DMS53 treated with DMSO at 0.1 percent for 48 hours (cell line): ENCODE measurements around the gene RPS6KA5.
"Not testable (repeated sequence)": the region's sequence is repeated elsewhere in the genome, so short reads cannot be mapped to it uniquely, and the experiment has no call there.

Experiments used
- DNase-seq: peaks from one replicate; lab custom pipeline; 2025; ENCODE audit not compliant: unreplicated experiment; lab: John Stamatoyannopoulos, UW

Gene RPS6KA5

GRCh38 chr14:91060351-91061055 is at the start of gene RPS6KA5:
Gene RPS6KA5 (minus strand): TSS chr14:91060641. CDS start chr14:91060434, 207 bp downstream.
- DNase-seq = peak; percentile 98

- DNase-seq = no peak
These were observed 48.6 kb upstream of the RPS6KA5 start for GRCh38 chr14:91108941-91109611.

- no peak for DNase-seq
These were observed 42.7 kb upstream of the RPS6KA5 start for GRCh38 chr14:91103116-91103515.

GRCh38 chr14:91100102-91100501 is 39.7 kb upstream of the RPS6KA5 start:
- DNase-seq = no peak

DNA sequence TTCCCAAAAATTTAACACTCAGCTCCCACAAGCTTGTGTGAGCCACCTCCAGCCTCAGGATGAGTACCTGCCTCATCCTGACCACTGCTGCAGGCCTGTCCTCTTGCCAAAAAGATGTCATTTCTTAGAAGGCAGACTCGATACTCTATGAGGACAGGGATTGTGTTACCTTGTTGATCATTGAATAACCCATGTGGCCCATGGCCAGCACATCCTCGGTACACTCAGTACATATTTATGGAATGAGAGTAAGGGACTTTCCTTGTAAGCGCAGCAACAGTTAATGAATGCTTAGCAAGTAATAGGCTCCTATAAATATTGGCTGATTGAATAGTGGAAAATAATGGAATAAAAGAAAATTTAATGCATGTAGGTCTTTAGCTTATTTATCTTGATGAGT is 38.1 kb upstream of the RPS6KA5 start:
- DNase-seq = no peak

GRCh38 chr14:91097657-91098056 is 37.2 kb upstream of the RPS6KA5 start:
- DNase-seq = not testable (repeated sequence)

DNA sequence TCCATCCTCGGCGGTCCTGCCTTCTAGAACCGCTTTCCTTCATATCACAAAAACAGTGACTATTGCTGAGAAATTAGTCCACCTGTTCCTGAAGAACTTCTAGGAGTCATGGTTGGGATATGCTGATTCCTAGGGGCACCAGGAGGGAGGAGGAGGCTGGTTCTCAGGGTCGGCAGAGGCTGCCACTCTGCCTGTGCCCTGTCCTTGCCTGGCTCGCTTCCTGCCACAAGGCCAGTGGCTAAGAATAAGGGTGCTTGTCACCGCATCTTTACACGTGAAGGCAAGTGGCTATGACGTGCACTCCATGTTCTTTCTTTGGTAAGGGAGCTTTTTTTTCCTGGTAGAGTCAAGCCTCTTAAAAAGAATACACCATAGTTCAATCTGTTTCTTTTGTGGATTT is 34.7 kb upstream of the RPS6KA5 start:
- DNase-seq = no peak

DNA sequence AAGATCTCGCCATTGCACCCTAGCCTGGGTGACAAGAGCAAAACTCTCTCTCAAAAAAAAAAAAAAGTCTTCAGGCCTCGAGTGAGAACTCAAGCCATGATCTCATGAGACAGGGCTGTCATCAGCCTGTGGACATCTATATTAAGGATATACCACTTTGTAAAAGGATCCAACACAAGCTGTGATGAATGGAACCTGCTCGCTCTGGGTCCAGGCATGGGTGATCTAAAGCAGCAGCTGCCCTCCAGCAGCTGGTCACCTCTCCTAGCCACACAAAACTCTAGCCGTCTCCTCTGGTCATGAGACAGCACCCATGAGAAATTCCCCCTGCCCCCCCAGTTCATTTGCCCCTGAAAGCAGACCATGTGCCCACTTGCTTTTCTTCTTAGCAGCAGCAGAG is 34.3 kb upstream of the RPS6KA5 start:
- no peak for DNase-seq

GRCh38 chr14:91093743-91094472 is 33.5 kb upstream of the RPS6KA5 start:
- not testable (repeated sequence) for DNase-seq

- no peak for DNase-seq
These were observed 31.6 kb upstream of the RPS6KA5 start for GRCh38 chr14:91092073-91092472.

- no peak for DNase-seq
These were observed 30.3 kb upstream of the RPS6KA5 start for GRCh38 chr14:91090743-91091142.

DNA sequence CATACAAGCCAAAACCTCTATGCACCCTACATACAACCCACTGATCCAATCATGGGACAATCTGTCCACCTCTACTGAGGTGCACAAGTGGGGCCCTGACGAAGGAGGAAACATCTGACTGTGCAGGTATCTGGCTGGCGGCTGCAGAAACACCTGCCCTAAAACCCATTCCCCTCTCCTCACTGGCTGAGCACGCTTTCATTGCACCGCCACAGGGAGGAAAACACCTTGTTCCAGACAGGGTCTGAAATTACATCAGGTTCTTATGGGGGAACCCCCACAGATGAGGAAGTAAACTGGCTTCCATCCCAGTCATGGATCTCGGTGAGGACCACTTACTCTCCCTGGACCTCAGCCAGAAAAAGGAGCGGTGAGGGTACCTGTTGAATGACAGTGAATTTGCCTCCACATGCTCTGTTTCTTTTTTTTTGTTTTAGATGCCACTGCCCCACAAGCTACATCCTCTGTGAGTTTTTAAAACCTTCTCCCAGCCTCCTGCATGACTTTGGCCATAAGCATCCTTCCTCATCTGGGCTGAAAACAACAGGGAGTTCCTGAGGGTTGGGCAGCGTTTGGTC is 29.6 kb upstream of the RPS6KA5 start:
- no peak for DNase-seq

- DNase-seq = no peak
These were observed 28.3 kb upstream of the RPS6KA5 start for GRCh38 chr14:91088585-91089235.

- DNase-seq = not testable (repeated sequence)
These were observed 27.0 kb upstream of the RPS6KA5 start for GRCh38 chr14:91087470-91087869.

GRCh38 chr14:91084516-91084915 is 24.1 kb upstream of the RPS6KA5 start:
- DNase-seq = no peak

DNA sequence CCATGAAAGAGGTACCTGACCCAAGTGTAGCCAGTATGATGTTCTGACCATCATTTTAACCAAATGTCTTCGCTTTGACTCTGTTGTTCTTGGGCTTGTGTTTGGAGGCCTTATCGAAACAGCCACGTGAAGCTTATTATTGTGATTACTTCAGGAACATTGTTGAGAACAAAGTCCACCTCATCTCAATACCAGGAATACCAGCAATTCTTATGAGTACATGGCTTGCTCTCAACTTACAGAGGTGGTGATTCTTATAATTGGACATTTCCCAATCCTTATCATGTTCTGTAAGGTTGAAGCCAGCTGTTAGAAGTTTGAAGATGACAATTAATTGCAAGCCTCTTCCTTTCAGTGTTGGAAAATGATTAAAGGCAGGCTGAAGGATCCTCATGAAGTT is 21.8 kb upstream of the RPS6KA5 start:
- DNase-seq = no peak

- DNase-seq = no peak
These were observed 19.6 kb upstream of the RPS6KA5 start for GRCh38 chr14:91080071-91080470.

GRCh38 chr14:91078095-91078737 is 17.8 kb upstream of the RPS6KA5 start:
- DNase-seq = no peak

GRCh38 chr14:91075553-91075952 is 15.1 kb upstream of the RPS6KA5 start:
- no peak for DNase-seq

DNA sequence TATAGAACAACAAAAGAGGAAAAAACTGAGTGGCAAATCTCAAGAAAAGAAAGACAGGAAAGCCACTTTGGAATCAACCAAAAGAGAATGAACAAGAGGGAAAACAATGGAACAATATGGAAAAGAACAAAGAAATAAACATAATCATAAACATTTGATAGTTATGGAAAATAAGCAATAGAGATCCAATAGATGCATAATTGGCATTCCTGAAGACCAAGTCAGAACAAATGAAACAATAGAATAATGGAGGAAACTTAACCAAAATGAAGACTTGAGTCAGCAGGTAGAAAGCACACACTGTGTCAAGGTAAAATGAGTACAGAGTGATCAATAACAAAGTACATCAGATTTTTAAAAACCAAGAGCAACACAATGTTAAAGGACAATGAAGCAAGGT is 10.1 kb upstream of the RPS6KA5 start:
- no peak for DNase-seq

DNA sequence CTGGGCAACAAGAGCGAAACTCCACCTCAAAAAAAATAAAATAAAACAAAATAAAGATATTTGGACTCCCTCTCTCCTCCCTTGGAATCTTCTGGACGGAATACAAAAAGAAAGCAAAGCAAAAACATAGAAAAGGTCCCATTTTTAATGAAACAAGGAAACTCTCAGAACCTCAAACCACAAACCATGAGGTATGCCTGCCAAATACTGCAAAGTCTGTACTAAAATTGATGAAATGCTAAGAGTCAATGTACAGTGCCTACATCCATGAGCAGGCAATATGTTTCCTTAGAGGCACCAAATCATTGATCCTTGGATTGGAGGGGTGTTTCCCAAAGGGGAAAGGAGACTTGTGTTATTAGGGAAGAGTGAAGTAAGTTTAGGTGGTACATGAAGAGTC is 8.2 kb upstream of the RPS6KA5 start:
- no peak for DNase-seq
